GM19324 (cell line): ENCODE measurements around the gene COL23A1.
"Not testable (repeated sequence)": the region's sequence is repeated elsewhere in the genome, so short reads cannot be mapped to it uniquely, and the experiment has no call there.

Experiments
- ATAC-seq: cut with Tn5 transposase; IDR thresholded peaks from one replicate; pipeline ENCODE4 v1.9.1; 2021; ENCODE audit warnings: mild to moderate bottlenecking, moderate library complexity; ENCODE audit not compliant: unreplicated experiment, low FRiP score

Gene COL23A1

GRCh38 chr5:178319541-178320041, 270.6 kb downstream of the COL23A1 start:
- ATAC-seq = no peak

- no peak for ATAC-seq
Observed at GRCh38 chr5:178318893-178319292, 271.3 kb downstream of the COL23A1 start.

- ATAC-seq = no peak
Observed at GRCh38 chr5:178318382-178318781, 271.8 kb downstream of the COL23A1 start.

- ATAC-seq = not testable (repeated sequence)
Observed at GRCh38 chr5:178317727-178318126, 272.5 kb downstream of the COL23A1 start.

- ATAC-seq = no peak
Observed at GRCh38 chr5:178314961-178315820, 275.0 kb downstream of the COL23A1 start.

- no peak for ATAC-seq
Observed at GRCh38 chr5:178314061-178314660, 276.0 kb downstream of the COL23A1 start.

GRCh38 chr5:178313316-178313715, 276.9 kb downstream of the COL23A1 start:
- ATAC-seq = no peak

- ATAC-seq = no peak
Observed at GRCh38 chr5:178312880-178313282, 277.3 kb downstream of the COL23A1 start.

GRCh38 chr5:178310130-178310865, 279.9 kb downstream of the COL23A1 start:
- no peak for ATAC-seq

- no peak for ATAC-seq
Observed at GRCh38 chr5:178309271-178310013, 280.8 kb downstream of the COL23A1 start.

- no peak for ATAC-seq
Observed at GRCh38 chr5:178308541-178309092, 281.6 kb downstream of the COL23A1 start.

GRCh38 chr5:178307267-178308045, 282.7 kb downstream of the COL23A1 start:
- no peak for ATAC-seq

- no peak for ATAC-seq
Observed at GRCh38 chr5:178306430-178307225, 283.6 kb downstream of the COL23A1 start.

GRCh38 chr5:178305801-178306200, 284.4 kb downstream of the COL23A1 start:
- ATAC-seq = no peak

- ATAC-seq = no peak
Observed at GRCh38 chr5:178304761-178305645, 285.2 kb downstream of the COL23A1 start.

- ATAC-seq = no peak
Observed at GRCh38 chr5:178304016-178304415, 286.2 kb downstream of the COL23A1 start.

GRCh38 chr5:178302321-178302720, 287.9 kb downstream of the COL23A1 start:
- ATAC-seq = not testable (repeated sequence)

- no peak for ATAC-seq
Observed at GRCh38 chr5:178301641-178302040, 288.6 kb downstream of the COL23A1 start.
